DOHH2 (cell line): ENCODE measurements around the gene GNG10.

Experiments used
- H3F3A ChIP-seq: fragments of 200-600 bp; sonication (generic), shearing (Covaris generic); 2 replicates; pipeline ENCODE4 v1.6.0; 2016; ENCODE audit warnings: antibody characterized with exemption, mild to moderate bottlenecking; ENCODE audit not compliant: control insufficient read depth, insufficient read depth
- H3K27ac ChIP-seq: fragments of 200-600 bp; sonication (generic); 2 replicates; pipeline ENCODE4 v1.5.1; 2014; ENCODE audit warnings: low read depth, mild to moderate bottlenecking, low read length, moderate library complexity
- H3K27me3 ChIP-seq: fragments of 200-600 bp; sonication (generic); 2 replicates; pipeline ENCODE4 v1.6.1; 2014; ENCODE audit warnings: mild to moderate bottlenecking, low read length, mixed read lengths; ENCODE audit not compliant: control insufficient read depth
- H3K36me3 ChIP-seq: fragments of 200-600 bp; sonication (generic); 2 replicates; pipeline ENCODE4 v1.6.1; 2014; ENCODE audit warnings: mild to moderate bottlenecking, low read length, moderate library complexity, mixed read lengths; ENCODE audit not compliant: control insufficient read depth
- H3K4me1 ChIP-seq: fragments of 200-600 bp; sonication (generic); 2 replicates; pipeline ENCODE4 v1.6.1; 2014; ENCODE audit warnings: mild to moderate bottlenecking, low read length, mixed read lengths; ENCODE audit not compliant: control insufficient read depth
- H3K4me2 ChIP-seq: fragments of 200-600 bp; sonication (generic); 2 replicates; pipeline ENCODE4 v1.6.0; 2014; ENCODE audit warnings: mild to moderate bottlenecking, low read length, moderate library complexity
- H3K4me3 ChIP-seq: fragments of 200-600 bp; sonication (generic); 2 replicates; pipeline ENCODE4 v1.5.1; 2014; ENCODE audit warnings: mild to moderate bottlenecking, low read length, mixed read lengths
- H3K79me2 ChIP-seq: fragments of 200-600 bp; sonication (generic); 2 replicates; pipeline ENCODE4 v1.6.1; 2014; ENCODE audit warnings: mild to moderate bottlenecking, low read length, mixed read lengths; ENCODE audit not compliant: control insufficient read depth
- H3K9me2 ChIP-seq: fragments of 200-600 bp; sonication (generic); replicated peaks from 2 replicates; pipeline ENCODE4 v1.6.1; 2014; ENCODE audit warnings: mild to moderate bottlenecking, low read length, mixed read lengths; ENCODE audit not compliant: control insufficient read depth
- H3K9me3 ChIP-seq: fragments of 200-600 bp; sonication (generic); 2 replicates; pipeline ENCODE4 v1.6.1; 2014; ENCODE audit warnings: antibody characterized with exemption, low read length, mixed read lengths; ENCODE audit not compliant: control insufficient read depth, insufficient read depth
- H4K20me1 ChIP-seq: fragments of 200-600 bp; sonication (generic); 2 replicates; pipeline ENCODE4 v1.6.0; 2014; ENCODE audit warnings: low read depth, mild to moderate bottlenecking, antibody characterized with exemption, low read length, moderate library complexity; ENCODE audit not compliant: control insufficient read depth, insufficient read depth
- CTCF ChIP-seq: fragments of 200-600 bp; sonication (generic); IDR thresholded peaks from one replicate; pipeline ENCODE4 v1.5.1; 2014; ENCODE audit warnings: antibody characterized with exemption, mild to moderate bottlenecking, low read depth, low read length; ENCODE audit not compliant: poor library complexity, severe bottlenecking
- EZH2phosphoT487 ChIP-seq: fragments of 200-600 bp; sonication (generic); IDR thresholded peaks from 2 replicates; pipeline ENCODE4 v1.6.1; 2017; ENCODE audit warnings: borderline replicate concordance, mild to moderate bottlenecking, antibody characterized with exemption, low read length, moderate library complexity, mixed read lengths

The GNG10 gene

DNA sequence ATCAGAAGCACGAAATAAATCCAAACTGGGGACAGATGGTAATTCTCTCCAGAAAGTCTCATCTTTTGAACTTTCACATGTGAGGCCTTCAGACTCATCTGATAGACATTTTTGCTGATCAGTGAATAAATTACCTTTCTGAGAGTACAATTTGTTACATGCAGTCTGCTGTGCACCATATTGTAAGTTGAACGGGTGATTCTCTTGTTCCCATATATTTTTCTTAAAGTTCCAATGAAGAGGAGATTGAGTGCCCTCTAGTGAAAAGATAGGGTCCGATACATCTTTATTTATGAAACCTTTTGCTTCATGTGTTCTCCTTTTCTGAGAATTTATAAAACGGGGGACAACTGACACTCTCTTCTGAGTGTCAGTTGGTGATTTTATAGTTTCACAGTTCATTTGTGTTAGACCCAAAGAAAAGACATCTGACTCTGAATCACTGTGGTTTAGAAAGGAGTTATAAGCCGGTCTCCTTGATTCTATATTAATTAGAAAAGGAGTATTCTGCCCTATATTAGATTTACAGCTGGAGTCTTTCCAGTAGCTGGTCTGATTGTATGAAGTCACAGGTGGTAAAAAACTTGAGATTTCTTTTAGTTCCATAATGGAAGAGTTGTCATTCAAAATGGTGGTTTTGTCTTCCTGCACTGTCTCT lies 30.4 kb downstream of the GNG10 start:
- no peaks in the 10 kb centered on the region for H3K27me3 ChIP-seq
- H3K4me2 ChIP-seq, result peak overlapping the region; percentile 17; the same call in 1 of the 2 replicates
- H3F3A ChIP-seq, result no peaks in the 10 kb centered on the region
- H3K9me3 ChIP-seq, result no peaks in the 10 kb centered on the region
- H3K27ac ChIP-seq, result no peak overlapping the region
- no peaks in the 10 kb centered on the region for H4K20me1 ChIP-seq
- H3K36me3 ChIP-seq, result no peaks in the 10 kb centered on the region
- no peaks in the 10 kb centered on the region for H3K79me2 ChIP-seq
- H3K4me3 ChIP-seq, result no peak overlapping the region
- H3K4me1 ChIP-seq, result peaks cover 6% of the 10 kb centered on the region; the same call in 1 of the 2 replicates
- TF ChIP-seq EZH2phosphoT487, result no peak
- TF ChIP-seq CTCF, result peak; percentile 61
- H3K9me2 ChIP-seq, result no peaks in the 10 kb centered on the region

DNA sequence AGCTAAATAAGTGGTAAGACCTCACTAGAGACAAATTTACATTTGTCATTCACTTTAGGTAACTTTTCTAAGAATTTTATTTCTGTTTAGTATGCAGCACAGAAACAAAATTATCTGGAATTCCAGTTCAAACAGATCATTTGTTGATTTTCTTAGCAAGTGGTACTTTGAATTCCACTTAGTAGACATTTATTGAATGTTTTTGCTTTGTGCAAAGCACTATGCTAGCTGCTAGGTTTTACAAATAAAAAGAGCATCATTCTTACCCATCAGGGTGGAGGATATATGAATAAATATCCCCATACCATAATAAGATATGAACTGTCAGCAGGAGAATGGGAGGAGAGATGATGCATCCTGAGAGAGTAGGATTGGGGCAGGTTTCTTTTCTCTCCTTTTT lies 35.4 kb downstream of the GNG10 start:
- no peaks in the 10 kb centered on the region for H4K20me1 ChIP-seq
- H3K4me1 ChIP-seq, result peaks cover 3% of the 10 kb centered on the region; the same call in 1 of the 2 replicates
- H3K79me2 ChIP-seq, result no peaks in the 10 kb centered on the region
- TF ChIP-seq EZH2phosphoT487, result no peak
- no peak for TF ChIP-seq CTCF
- no peaks in the 10 kb centered on the region for H3K9me3 ChIP-seq
- H3K36me3 ChIP-seq, result no peaks in the 10 kb centered on the region
- H3K4me2 ChIP-seq, result no peak overlapping the region
- H3K27ac ChIP-seq, result no peak overlapping the region
- no peaks in the 10 kb centered on the region for H3F3A ChIP-seq
- H3K9me2 ChIP-seq, result no peaks in the 10 kb centered on the region
- no peak overlapping the region for H3K4me3 ChIP-seq
- H3K27me3 ChIP-seq, result no peaks in the 10 kb centered on the region

GRCh38 chr9:111700776-111701175 lies 39.4 kb downstream of the GNG10 start:
- H3K4me2 ChIP-seq, result no peak overlapping the region
- no peaks in the 10 kb centered on the region for H3K36me3 ChIP-seq
- no peaks in the 10 kb centered on the region for H3F3A ChIP-seq
- no peak overlapping the region for H3K4me3 ChIP-seq
- no peak overlapping the region for H3K27ac ChIP-seq
- H3K79me2 ChIP-seq, result no peaks in the 10 kb centered on the region
- H3K9me2 ChIP-seq, result no peaks in the 10 kb centered on the region
- TF ChIP-seq CTCF, result no peak
- TF ChIP-seq EZH2phosphoT487, result no peak
- no peaks in the 10 kb centered on the region for H3K9me3 ChIP-seq
- H4K20me1 ChIP-seq, result no peaks in the 10 kb centered on the region
- H3K27me3 ChIP-seq, result no peaks in the 10 kb centered on the region
- H3K4me1 ChIP-seq, result no peaks in the 10 kb centered on the region
